Natural killer cell (primary cell): Measurements from ENCODE around the gene SLC35F1. TPM values are rescaled to one million over a fixed set of nuclear protein-coding genes. Genes with fewer than 3 reads are reported as not detected.

Experiments
- ATAC-seq, 3 donors: fragments of 150-1000 bp in 2 of 3; fragments of 200-7000 bp in 1 of 3; cut with Tn5 transposase; 1 replicate in 1 of 3; 2 replicates in 2 of 3; pipeline ENCODE4 v1.10.0; 2021; ENCODE audit warnings: mild to moderate bottlenecking in 2 of 3, moderate library complexity in 2 of 3
- DNase-seq, 2 donors: peaks; one replicate each; pipeline versions ENCODE4 v3.0.0 to v3.0.0-alpha.2; 2013 to 2021; ENCODE audit warnings: mixed read lengths in 1 of 2
- H3K27ac ChIP-seq: one replicate; pipeline ENCODE4 v1.5.1; 2013; ENCODE audit warnings: mild to moderate bottlenecking, low read length
- H3K27me3 ChIP-seq: one replicate; pipeline ENCODE4 v1.6.1; 2013; ENCODE audit warnings: low read length; ENCODE audit not compliant: control insufficient read depth, insufficient read depth
- H3K36me3 ChIP-seq: one replicate; pipeline ENCODE4 v1.6.1; 2013; ENCODE audit warnings: low read length; ENCODE audit not compliant: control insufficient read depth, insufficient read depth
- H3K4me1 ChIP-seq: one replicate; pipeline ENCODE4 v1.6.1; 2013; ENCODE audit warnings: low read length; ENCODE audit not compliant: control insufficient read depth, insufficient read depth
- H3K4me3 ChIP-seq: one replicate; pipeline ENCODE4 v1.5.1; 2013; ENCODE audit warnings: low read length
- H3K9me3 ChIP-seq: one replicate; pipeline ENCODE4 v1.6.1; 2013; ENCODE audit warnings: low read length; ENCODE audit not compliant: control insufficient read depth, insufficient read depth
- H3K27ac Mint-ChIP-seq, 2 donors: one replicate each; pipeline ENCODE4 v1.8.0; 2022; ENCODE audit warnings: mild to moderate bottlenecking in 2 of 2, mixed read lengths in 2 of 2, moderate library complexity in 1 of 2
- H3K27me3 Mint-ChIP-seq, 2 donors: one replicate each; pipeline ENCODE4 v1.8.0; 2022; ENCODE audit warnings: low read depth in 2 of 2, mixed read lengths in 2 of 2
- H3K36me3 Mint-ChIP-seq: one replicate; pipeline ENCODE4 v1.8.0; 2022; ENCODE audit warnings: mixed read lengths
- H3K4me1 Mint-ChIP-seq, 2 donors: one replicate each; pipeline ENCODE4 v1.8.0; 2022; ENCODE audit warnings: mixed read lengths in 2 of 2
- H3K4me3 Mint-ChIP-seq: one replicate; pipeline ENCODE4 v1.8.0; 2022; ENCODE audit warnings: mild to moderate bottlenecking, moderate library complexity, mixed read lengths
- H3K9me3 Mint-ChIP-seq, 2 donors: one replicate each; pipeline ENCODE4 v1.8.0; 2022; ENCODE audit warnings: mixed read lengths in 2 of 2
- CTCF ChIP-seq: fragments of 200-600 bp; IDR thresholded peaks from one replicate; pipeline ENCODE4 v1.8.0; 2022; ENCODE audit warnings: antibody characterized with exemption
- WGBS: methylation state at CpG from one replicate; pipeline ENCODE4 v1.1.7; 2013; ENCODE audit warnings: missing lambda C conversion rate; ENCODE audit not compliant: insufficient coverage; 5-methylcytosine and 5-hydroxymethylcytosine counted together
- intact Hi-C: fragments of 100-400 bp; cut with micrococcal nuclease; formaldehyde crosslinking; loops from one replicate; pipeline ENCODE4 v1.14.2; 2022
- total RNA-seq, 4 donors: library from RNA; stranded (reverse); fragments of 120-200 nt in 1 of 4; gene quantifications; one replicate each; pipeline versions ENCODE4 v1.2.3 to v1.2.4, GENCODE V29; 2013 to 2022

The SLC35F1 gene
- total RNA-seq, 3 donors from 2014 or later (not counting 1 experiment from before 2014, with no cell fraction given) = not detected

DNA sequence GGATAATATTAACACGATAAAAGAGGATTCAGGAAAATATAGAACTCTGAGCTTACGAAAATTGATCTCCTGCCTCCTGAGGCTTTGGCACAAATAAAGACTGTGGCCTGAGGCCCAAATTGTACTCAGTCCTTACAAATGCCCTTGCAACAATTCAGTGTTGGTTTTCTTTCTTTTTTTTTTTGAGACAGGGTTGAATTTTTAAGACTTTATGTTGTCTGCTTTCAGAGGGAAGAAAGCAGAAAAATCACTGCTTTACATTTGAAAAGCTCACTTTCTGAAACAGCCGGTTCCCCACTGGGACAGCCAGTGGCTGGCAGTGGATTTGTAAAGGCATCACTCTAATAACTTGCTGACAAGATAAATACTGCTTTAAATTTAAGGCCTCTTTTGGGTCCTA, 290.5 kb downstream of the SLC35F1 start:
- ATAC-seq = no peak
- Histone ChIP-seq H3K9me3 (no peaks in the 10 kb centered on the region), H3K4me3 (no peak overlapping the region), H3K27me3 (no peaks in the 10 kb centered on the region), H3K4me1 (no peaks in the 10 kb centered on the region), H3K27ac (no peak overlapping the region), H3K36me3 (no peaks in the 10 kb centered on the region)
- DNase-seq = no peak
- H3K27me3 Mint-ChIP-seq = peaks cover 0 to 3% of the 10 kb centered on the region in 2 donors
- WGBS = 72% methylated on average over 3 of the region's 3 CpGs
- H3K27ac Mint-ChIP-seq = no peak overlapping the region
- no peak overlapping the region for H3K4me3 Mint-ChIP-seq
- intact Hi-C loops = no loop called here
- H3K36me3 Mint-ChIP-seq = no peaks in the 10 kb centered on the region
- TF ChIP-seq CTCF = no peak
- no peaks in the 10 kb centered on the region for H3K9me3 Mint-ChIP-seq
- H3K4me1 Mint-ChIP-seq = no peaks in the 10 kb centered on the region

GRCh38 chr6:118198746-118199145, 291.7 kb downstream of the SLC35F1 start:
- H3K27ac Mint-ChIP-seq = no peak overlapping the region
- DNase-seq = no peak
- no peak for ATAC-seq
- H3K4me3 ChIP-seq = no peak overlapping the region
- no peaks in the 10 kb centered on the region for H3K36me3 ChIP-seq
- H3K4me3 Mint-ChIP-seq = no peak overlapping the region
- no peak for TF ChIP-seq CTCF
- H3K27ac ChIP-seq = no peak overlapping the region
- no peaks in the 10 kb centered on the region for H3K9me3 ChIP-seq
- no peaks in the 10 kb centered on the region for H3K4me1 Mint-ChIP-seq
- intact Hi-C loops = no loop called here
- H3K9me3 Mint-ChIP-seq = no peaks in the 10 kb centered on the region
- H3K27me3 Mint-ChIP-seq = peaks cover 0 to 3% of the 10 kb centered on the region in 2 donors
- H3K36me3 Mint-ChIP-seq = no peaks in the 10 kb centered on the region
- no peaks in the 10 kb centered on the region for H3K4me1 ChIP-seq
- WGBS = 93% methylated on average over 1 of the region's 1 CpG
- H3K27me3 ChIP-seq = no peaks in the 10 kb centered on the region

DNA sequence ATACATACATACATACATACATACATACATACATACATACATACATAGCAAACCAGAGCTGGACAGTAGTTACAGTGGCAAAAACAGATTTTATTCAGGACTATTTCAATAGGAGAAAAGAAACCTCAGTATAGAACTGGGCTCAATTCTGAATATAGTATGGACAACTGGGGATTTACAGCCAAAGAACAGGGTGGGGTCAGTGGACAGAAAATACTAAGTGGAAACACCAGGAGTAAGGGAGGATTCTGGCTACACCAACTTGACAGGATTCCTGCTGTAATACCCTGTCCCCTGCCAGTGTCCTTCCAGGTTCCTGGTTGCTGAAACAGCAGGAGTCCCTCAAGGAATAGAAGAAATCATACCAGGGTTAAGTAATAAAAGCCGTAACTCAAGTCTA, 293.1 kb downstream of the SLC35F1 start:
- Mint-ChIP-seq H3K27me3 (peaks cover 0 to 3% of the 10 kb centered on the region in 2 donors), H3K27ac (no peak overlapping the region), H3K9me3 (peaks cover 0 to 2% of the 10 kb centered on the region in 2 donors), H3K36me3 (no peaks in the 10 kb centered on the region), H3K4me1 (no peaks in the 10 kb centered on the region), H3K4me3 (no peak overlapping the region)
- H3K27ac ChIP-seq = no peak overlapping the region
- H3K4me1 ChIP-seq = no peaks in the 10 kb centered on the region
- H3K36me3 ChIP-seq = no peaks in the 10 kb centered on the region
- H3K9me3 ChIP-seq = no peaks in the 10 kb centered on the region
- intact Hi-C loops = no loop called here
- DNase-seq = no peak
- no peak for ATAC-seq
- H3K4me3 ChIP-seq = no peak overlapping the region
- no peak for TF ChIP-seq CTCF
- 100% methylated on average over 1 of the region's 1 CpG for WGBS
- no peaks in the 10 kb centered on the region for H3K27me3 ChIP-seq

- Mint-ChIP-seq H3K27ac (no peak overlapping the region), H3K9me3 (peaks cover 0 to 2% of the 10 kb centered on the region in 2 donors), H3K4me3 (no peak overlapping the region), H3K27me3 (peaks cover 0 to 3% of the 10 kb centered on the region in 2 donors), H3K36me3 (no peaks in the 10 kb centered on the region), H3K4me1 (no peaks in the 10 kb centered on the region)
- DNase-seq = no peak
- H3K36me3 ChIP-seq = no peaks in the 10 kb centered on the region
- WGBS = 82% methylated on average over 1 of the region's 1 CpG
- intact Hi-C loops = no loop called here
- no peaks in the 10 kb centered on the region for H3K27me3 ChIP-seq
- H3K4me1 ChIP-seq = no peaks in the 10 kb centered on the region
- H3K9me3 ChIP-seq = no peaks in the 10 kb centered on the region
- TF ChIP-seq CTCF = no peak
- H3K27ac ChIP-seq = no peak overlapping the region
- no peak for ATAC-seq
- H3K4me3 ChIP-seq = no peak overlapping the region
Observed at GRCh38 chr6:118202517-118202916, 295.5 kb downstream of the SLC35F1 start.
